Endometrial microvascular endothelial cells (primary cell): Measurements from ENCODE around the gene INHA. TPM values are rescaled to one million over a fixed set of nuclear protein-coding genes. Genes with fewer than 3 reads are reported as not detected.

Experiments
- in situ Hi-C: cut with HindIII; loops from 2 replicates; pipeline ENCODE4 v1.10.0; 2017; ENCODE audit warnings: low sequenced_read_pairs, low pct_unique_long_range_greater_than_20kb; ENCODE audit errors: inconsistent ontology term
- total RNA-seq: library from RNA; depleted of rRNA; stranded (reverse); fragments of >200 nt; gene quantifications from one replicate; pipeline ENCODE4 v1.2.3, GENCODE V29; 2015; ENCODE audit errors: inconsistent ontology term

INHA gene
- total RNA-seq, 1 donor from 2014 or later, result not detected

DNA sequence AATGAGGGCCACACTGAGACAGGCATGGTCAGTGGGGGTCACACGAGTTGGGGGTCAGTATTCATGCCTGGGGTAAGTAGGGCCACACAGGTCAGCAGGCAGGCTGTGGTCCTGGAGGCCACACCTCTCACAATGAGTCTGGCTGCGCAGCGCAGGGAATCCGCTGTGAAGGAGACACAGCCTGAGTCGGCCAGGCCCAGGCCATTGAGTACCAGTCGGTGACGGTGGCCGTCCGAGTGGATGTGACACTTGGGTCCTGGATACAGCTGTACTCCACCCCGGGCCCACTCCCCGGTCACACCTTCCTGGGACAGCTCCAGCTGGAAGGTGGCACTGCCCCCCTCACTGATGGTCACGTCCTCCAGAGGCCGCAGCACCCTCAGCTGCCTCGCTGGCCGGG, 17.8 kb upstream of the INHA start:
- in situ Hi-C loops, result no loop called here

DNA sequence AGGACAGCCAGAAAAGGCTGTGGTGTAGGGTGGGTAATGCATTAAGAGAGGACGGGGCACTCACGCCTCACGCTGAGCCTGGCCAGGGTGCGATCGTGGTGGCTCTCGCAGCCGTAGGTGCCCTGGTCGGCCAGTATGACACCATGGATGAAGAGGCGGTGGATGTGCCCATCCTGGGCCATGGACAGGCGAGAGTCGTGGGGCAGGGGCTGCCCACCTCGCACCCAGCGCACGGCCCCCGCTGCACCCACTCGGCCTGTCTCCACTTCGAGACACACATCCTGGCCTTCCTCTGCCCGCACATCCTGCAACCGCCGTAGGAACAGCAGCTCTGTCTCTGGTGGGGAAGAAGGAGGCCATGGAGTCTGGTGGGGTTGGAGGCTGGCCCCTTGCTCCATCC, 16.2 kb upstream of the INHA start:
- in situ Hi-C loops, result no loop called here

DNA sequence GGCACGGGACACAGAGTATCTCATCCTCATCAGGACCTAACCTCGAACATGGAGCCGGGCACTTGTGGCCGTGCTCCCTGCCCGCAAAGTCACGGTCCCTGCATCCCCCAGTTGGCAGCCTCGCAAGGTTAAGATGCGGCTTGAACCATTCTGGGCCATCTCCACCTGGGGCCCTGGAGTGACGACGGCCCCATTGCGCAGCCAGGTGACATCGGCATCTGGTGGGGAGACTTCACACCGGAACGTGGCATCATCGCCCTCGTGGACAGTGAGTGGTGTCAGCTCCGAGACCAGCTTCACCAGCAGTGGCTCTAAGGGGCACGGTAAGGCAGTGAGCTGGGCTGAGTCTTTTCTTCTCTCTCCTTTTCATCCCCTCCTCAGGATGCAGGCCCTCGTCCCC, 15.7 kb upstream of the INHA start:
- in situ Hi-C loops, result no loop called here

DNA sequence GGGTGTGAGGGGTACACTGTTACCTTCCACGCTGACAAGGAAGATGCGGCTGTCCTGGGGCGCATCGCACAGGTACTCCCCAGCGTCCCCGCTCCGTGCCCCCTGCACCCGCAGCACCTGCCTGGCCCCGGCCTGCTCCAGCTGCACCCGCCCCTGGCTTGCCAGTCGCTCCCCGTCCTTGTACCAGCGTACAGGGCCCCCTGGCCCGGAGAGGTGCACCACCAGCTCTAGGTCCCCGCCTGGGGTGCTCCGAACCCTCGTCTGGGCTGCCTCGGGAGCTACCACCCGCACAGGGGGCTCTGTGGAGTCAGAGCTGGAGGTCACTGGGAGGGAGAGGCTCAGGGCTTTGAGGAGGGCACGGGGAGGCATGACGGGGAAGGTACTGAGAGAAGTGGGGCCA, 14.8 kb upstream of the INHA start:
- in situ Hi-C loops, result no loop called here

DNA sequence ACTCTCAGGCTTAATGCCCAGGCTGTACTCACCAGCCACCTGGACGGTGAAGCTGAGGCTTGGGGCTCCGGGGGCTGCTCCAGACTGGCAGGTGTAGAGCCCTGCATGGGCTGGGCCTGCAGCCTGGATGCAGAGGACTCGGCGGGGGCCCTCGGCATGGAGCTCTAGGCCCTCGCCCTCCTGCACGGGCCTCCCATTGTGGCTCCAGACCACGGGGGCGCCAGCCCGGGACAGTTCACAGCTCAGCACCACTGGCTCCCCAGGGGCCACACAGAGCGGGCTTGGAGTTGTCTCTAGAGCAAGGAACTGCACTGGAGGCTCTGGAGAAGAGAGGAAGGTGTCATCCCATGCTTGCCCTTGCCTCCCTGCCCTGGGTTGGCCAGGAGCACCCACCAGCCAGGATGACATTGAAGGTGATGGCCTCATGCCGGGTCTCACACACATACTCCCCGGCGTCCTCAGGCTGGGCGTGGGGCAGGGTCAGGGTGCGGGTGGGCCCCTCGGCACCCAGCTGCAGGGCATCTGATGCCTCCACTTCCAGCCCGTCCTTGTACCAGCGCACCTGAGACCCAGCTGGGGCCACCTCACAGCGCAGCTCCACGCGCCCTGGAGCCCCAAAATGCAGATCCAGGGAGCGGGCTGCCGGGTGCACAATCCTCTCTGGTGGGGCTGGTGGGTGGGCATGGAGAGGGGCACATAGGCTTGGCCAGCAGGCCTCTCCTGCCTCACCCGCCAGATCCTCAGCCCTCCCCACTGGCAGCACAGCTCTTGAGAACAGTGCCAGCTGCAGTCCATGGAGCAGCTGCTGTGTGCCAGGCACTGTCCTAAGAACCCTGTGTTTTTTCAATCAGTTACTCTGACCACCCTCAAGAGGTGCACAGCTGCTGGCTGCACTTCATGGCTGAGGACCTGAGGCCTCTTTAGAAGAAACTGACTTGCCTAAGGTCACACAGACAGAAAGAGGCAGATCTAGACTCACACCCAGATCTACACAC, 14.0 kb upstream of the INHA start:
- in situ Hi-C loops, result no loop called here

DNA sequence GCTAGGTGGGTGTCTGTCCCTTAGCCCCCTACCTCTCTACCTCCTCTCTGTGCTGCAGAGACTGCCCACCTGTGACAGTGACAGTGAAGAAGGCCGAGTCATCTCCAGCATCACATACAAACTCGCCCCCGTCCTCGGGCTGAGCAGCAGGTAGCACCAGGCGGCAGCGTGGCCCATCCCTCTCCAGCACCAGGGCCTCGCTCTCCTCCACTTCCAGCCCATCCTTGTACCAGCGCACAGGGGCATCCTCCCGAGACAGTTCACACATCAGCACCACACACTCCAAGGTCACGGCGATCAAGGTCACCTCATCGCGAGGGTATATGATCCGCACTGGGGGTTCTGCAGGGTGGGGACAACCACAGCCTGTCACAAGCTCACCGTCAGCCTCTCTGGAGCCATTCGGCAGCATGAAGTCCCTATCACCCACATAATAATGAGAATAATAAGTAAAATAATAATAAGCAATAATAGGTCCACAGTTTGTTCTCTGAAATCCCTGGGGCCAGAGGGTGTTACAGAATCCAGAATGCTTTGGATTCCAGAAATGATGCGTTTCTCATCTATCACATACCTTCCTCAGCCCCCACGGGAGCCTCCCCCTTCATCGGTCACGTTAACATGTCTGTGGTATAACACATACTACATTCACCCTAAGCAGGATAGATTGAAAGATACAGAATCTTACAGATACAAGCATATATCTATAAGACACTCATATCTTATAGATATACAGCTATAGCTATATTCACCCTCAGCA, 12.8 kb upstream of the INHA start:
- in situ Hi-C loops, result no loop called here

DNA sequence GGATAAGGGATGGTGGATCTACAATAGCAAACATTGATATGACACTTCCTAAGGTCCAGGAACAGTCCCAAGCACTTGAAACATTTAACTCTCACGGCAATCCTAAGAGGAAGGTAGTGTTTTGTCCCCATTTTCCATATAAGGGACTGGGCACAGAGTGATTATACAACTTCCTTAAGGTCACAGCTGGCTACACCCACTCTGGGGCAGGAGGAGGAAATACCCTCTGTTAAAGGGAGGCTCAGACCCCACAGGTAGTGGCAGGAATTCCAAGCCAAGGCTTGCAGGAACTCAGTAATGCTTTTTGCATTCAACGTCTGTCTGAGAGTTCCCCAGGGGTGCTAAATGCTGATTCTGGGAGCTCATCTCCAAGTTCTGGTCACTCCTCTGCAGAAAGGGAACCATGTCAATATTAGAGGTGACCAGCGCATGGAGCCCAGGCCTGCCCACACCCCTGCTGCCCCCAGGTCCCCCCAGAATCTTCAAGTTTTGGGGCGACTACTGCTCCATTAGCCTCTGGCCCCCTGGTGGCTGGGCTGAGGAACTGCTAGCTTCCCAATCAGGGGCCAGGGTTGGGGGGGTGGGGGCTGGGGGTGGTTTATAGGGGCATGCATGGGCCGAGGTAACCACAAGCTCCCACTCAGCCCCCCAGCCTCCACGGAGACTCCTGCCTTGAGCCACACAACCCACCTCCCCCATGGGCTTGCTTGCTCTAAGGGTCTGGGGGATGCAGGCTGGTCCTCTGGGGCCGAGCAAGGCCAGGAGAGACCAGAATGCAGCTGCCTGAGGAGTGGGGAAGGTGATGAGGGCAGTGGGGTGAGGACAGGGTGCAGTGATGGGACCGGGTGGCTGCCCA, 11.8 kb upstream of the INHA start:
- in situ Hi-C loops, result no loop called here

DNA sequence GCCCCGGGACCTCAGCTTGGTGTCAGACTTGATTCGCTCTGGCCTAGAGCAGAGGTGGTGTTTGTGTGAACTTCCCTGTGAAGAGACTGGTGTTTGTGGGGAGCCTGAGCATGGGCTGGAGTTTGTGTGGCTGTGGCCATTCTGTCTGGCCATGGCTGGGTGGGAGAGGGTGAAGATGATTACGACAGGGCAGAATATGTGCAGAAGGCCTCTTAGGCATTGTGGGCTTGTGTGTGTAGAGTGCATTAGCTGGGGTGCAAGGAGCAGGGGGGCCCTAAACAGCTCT, 11.3 kb upstream of the INHA start:
- in situ Hi-C loops, result no loop called here

DNA sequence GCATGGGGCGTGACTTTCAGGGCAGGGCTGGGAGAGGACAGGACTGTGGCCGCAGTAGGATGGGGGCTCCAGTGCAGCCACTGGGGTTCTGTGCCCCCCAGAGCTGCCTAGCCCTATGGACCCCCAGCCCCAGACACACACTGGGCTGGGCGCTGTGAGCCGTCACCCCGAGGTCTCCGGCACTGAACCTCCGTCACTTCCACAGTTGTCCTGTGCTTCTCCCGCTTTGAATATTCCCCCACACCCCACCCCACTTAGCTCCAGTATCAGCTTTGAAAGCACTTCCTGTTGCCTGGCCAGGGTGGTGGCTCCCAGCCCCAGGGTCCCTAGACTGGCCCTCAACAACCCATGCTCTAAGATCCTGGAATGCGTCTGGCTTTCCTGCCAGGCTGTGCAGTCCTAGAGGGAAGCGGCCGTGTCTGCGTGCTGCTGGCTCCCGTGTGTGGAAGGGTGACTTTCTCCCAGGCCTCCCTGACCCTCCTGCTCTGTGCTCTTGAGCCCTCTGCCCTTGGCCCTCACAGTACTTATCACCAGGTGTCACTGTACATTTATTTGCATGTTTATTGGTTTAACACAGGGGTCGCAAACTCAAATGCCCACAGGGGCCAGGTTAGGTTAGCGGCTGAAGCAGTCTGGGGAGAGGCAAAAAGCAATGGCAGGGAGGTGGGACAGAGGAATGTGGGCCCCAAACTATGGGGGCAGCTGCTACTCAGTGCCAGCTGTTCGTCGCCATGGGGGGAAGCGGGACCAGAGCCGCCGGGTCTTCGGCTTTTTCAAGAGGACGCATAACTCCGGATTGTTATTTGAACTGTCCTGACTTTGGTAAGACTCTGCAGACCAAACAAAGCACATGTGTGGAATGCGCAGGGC, 10.7 kb upstream of the INHA start:
- in situ Hi-C loops, result no loop called here

DNA sequence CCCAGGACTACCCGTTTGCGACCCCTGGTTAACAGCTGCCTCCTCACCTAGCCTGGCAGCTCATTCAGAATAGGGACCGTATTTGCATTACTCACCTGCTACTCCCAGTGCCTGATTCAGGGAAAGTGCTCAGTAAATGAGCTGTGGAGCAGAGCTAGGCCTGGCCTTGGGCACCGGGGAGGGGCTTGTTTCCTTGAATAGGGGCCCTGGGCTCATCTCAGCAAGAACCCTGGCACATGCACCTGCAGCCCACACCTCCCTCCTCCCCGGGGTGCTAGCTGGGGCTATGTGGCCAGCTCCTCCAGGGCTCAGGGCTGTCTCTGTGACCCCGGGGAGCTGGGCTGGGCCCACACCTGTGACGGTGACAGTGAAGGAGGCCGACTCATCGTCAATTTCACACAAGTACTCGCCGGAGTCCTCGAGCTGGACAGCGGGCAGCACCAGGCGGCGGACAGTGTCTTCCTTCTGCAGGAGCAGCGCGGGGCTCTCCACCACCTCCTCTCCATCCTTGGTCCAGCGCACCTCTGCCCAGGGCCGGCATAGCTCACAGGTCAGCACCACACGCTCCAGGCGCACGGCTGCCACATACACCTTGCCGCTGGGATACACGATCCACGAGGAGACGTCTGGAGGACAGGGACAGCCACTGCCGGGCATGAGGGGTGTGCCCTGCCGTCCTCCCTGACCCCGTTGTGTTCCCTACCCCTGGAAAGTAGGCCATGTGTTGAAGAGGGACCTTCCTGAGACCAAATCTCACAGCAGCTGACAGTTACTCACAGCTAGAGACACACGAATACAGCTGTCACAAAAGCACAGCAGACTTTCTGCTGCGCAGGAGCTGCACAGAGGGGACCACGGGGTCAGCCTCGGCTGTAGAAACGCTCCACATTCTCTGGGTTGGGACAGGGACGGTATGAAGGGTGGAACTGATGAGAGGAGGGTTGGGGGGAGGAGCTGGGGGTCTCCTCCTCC, 9.8 kb upstream of the INHA start:
- in situ Hi-C loops, result no loop called here

DNA sequence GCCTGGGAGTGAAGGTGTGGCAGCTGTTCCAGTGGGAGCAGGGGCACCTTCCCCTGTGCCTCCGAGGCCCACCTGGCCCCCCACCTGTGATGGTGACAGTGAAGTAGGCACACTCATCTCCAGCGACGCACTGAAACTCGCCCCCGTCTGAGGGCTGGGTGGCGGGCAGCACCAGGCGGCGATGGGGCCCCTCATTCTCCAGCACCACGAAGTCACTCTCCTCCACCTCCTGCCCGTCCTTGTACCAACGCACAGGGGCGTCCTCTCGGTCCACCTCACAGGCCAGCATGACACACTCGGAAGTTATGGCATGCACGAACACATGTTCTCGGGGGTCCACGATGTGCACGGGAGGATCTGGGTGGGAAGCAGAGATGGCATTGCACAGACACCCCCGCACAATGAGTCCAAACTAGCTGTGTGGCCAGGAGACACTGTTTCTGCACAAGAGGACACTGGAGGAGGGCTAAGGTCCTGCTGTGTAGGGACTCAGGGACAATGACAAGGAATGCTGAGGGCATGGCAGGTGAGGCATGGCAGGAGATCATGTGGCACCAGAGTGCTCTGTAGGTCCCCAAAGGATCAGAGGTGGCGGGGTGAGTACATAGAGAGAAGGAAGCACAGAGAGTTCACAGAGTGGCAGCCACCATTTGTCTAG, 8.7 kb upstream of the INHA start:
- in situ Hi-C loops, result no loop called here

DNA sequence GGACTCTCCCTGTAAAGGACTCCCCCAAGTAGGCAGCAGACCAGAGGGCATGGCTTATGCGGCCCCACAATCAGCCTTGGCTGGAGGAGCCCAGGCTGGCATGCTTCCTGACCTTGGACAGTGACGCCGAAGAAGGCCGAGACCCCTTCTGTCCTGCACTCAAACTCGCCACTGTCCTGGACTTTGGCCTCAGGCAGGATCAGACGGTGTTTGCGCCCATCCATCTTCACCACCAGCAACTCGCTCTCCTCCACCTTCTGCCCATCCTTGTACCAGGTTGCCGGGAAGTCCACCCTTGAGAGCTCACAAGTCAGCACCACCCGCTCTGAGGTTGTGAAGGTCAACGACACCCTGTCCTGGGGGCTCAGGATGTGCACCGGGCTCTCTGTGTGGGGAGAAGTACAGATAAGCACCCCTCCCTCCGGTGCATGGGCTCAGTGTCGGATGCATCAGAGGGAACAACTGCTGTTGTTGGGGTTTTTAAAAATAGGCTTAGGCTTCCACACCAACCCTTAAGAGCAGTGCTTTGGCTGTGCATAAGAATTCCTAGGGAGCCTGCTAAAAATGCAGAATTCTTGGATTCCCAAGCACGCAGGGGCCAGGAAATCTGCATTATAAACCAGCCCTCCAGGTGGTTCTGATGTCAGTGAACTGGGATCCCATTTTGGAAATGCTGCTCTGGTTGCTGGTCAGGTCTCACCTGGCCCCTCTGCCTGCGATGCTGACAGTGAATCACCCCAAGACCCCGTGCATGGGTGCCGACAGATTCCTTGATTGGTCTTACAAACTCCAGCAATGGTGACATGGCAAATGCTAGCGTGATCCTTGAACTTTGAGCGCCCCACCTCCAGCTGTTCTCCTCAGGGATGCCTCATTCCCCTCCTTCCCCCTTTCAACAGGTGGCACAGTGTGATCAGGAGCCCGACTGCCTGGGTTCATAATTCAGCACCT, 6.7 kb upstream of the INHA start:
- in situ Hi-C loops, result no loop called here

DNA sequence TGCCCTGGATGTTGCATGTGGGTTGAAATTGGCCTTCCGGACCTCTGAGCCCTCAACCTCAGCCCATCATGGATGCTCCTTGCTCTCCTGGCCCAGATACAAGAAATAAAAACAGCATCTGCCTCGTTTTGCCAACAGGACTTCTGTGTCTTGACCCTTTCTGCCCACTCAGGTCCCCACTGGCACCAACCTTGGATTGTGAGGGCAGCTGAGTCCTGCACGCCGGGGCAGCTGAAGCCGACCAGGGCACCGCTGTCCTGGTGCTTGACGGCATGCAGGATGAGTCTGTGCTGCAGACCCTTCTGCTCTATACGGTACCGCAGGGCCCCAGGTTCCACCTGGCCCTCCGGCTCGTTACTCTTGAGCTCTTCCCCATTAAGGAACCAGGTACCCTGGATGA, 5.5 kb upstream of the INHA start:
- in situ Hi-C loops, result no loop called here

DNA sequence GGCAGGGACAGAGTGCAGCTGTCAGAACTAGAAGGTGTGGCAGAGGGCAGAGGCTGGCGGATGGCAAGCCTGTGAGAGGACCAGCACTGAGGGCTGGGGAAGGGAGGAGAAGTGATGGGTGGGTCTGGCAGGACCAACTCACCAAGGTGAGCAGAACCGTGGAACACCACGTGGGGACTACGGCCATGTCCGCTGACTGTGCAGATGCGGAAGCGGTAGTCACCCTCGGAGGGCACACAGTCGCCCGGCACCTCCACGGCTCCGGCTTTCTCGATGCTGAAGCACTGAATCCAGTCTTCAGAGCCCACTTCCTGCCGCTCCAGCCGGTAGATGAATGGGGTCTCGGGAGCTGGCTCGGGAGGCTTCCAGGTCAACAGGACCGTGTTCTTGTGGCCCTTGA, 5.0 kb upstream of the INHA start:
- in situ Hi-C loops, result no loop called here

DNA sequence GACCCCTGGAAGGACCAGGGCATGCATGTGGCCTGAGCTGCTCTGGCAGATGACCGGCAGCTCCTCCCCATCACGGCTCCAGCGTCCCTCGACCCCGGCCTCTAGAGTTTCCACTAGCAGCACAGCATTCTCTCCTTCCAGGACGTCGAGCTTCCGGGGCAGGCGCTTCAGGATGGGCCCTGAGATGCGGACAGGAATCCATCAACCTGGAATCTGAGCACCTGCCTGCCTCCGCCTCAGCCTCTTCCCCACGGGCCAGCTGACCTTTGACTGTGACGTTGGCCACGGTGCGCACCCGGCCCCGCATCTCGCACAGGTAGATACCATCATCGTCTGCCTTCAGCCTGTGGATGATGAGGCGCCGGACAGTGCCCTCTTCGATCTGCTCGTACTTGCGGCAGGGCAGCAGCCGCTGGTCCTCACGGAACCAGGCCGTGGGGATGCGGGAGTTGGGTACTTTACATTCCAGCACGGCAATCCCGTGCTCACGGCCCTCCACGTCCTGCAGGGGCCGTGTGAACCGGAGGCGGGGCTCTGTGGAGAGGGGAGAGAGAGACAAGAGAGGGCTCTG, 4.2 kb upstream of the INHA start:
- in situ Hi-C loops, result no loop called here

DNA sequence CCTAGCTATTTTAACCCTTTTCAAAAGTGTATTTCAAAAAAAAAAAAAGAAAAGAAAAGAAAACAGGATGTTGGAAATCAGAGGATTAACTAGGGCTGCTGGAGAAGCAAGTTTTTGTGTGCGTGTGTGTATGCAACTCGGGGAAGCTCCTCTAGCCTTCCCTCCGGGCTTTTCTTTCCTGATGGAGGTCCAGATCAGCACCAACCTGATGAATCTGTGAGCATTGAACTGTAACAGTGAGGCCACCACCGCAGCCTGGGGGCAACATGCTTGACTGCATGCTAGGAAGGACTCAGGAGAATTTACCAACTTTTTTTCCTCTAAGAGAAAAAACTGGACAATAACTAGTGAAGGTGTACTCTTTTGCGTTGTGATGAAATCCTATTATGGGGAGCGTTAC, 3.1 kb upstream of the INHA start:
- in situ Hi-C loops, result no loop called here
